H1 (cell line): ENCODE measurements around the gene OR1M1. TPM values are rescaled to one million over a fixed set of nuclear protein-coding genes. Genes with fewer than 3 reads are reported as not detected.

Source experiments
- CTCF ChIA-PET: fragments of 300-600 bp; sonication (Branson Sonifier 250); formaldehyde crosslinking; loops from one replicate; lab custom pipeline; 2021; ENCODE audit not compliant: partially characterized antibody; lab: Charles Lee
- POLR2A ChIA-PET: fragments of 300-600 bp; sonication (Branson Sonifier 250); formaldehyde crosslinking; loops from one replicate; lab custom pipeline; 2021; ENCODE audit warnings: inconsistent platforms; ENCODE audit not compliant: partially characterized antibody; lab: Charles Lee
- DNase-seq, 2 experiments: peaks; one replicate each; pipeline versions ENCODE4 v3.0.0 to v3.0.0-alpha.2; 2010 to 2022; ENCODE audit warnings: low spot score in 2 of 2, low read depth in 1 of 2, mixed read lengths in 1 of 2
- FAIRE-seq: peaks from 2 replicates; lab custom pipeline; 2011; peaks lifted over from hg19 to GRCh38; lab: Jason Lieb, UNC
- H2AFZ ChIP-seq: 2 replicates; pipeline ENCODE4 v1.8.1; 2012; ENCODE audit warnings: low read length, inconsistent platforms
- H2AK5ac ChIP-seq: 2 replicates; pipeline ENCODE4 v1.6.1; 2013; ENCODE audit warnings: low read depth, low read length
- H2BK120ac ChIP-seq: replicated peaks from 2 replicates; pipeline ENCODE3; 2013; ENCODE audit warnings: low read depth, low read length, inconsistent platforms
- H2BK12ac ChIP-seq: 2 replicates; pipeline ENCODE4 v1.6.1; 2013; ENCODE audit warnings: low read depth, low read length
- H2BK15ac ChIP-seq: 2 replicates; pipeline ENCODE4 v1.6.1; 2013; ENCODE audit warnings: low read length
- H2BK20ac ChIP-seq: 2 replicates; pipeline ENCODE4 v1.6.1; 2013; ENCODE audit warnings: low read length
- H2BK5ac ChIP-seq: 2 replicates; pipeline ENCODE4 v1.6.1; 2013; ENCODE audit warnings: low read depth, low read length
- H3K14ac ChIP-seq: 2 replicates; pipeline ENCODE4 v1.6.1; 2013; ENCODE audit warnings: inconsistent platforms; ENCODE audit not compliant: insufficient read length
- H3K18ac ChIP-seq: 2 replicates; pipeline ENCODE4 v1.6.1; 2013; ENCODE audit warnings: low read length; ENCODE audit errors: extremely low read depth
- H3K23ac ChIP-seq: 2 replicates; pipeline ENCODE4 v1.6.1; 2013; ENCODE audit warnings: inconsistent platforms; ENCODE audit not compliant: insufficient read length
- H3K23me2 ChIP-seq: 2 replicates; pipeline ENCODE4 v1.6.1; 2013; ENCODE audit warnings: low read depth, low read length
- H3K27ac ChIP-seq: 2 replicates; pipeline ENCODE4 v1.6.1; 2011; ENCODE audit warnings: low read depth, low read length, inconsistent platforms
- H3K27me3 ChIP-seq, 4 experiments: replicated peaks in 1 of 4; 1 replicate in 1 of 4; 2 replicates in 3 of 4; pipeline versions ENCODE4 v1.6.1 to v1.8.1; 2011 to 2013; ENCODE audit warnings: low read length in 3 of 4, mild to moderate bottlenecking in 3 of 4, inconsistent platforms in 2 of 4, mixed read lengths in 2 of 4, moderate library complexity in 1 of 4; ENCODE audit not compliant: control insufficient read depth in 3 of 4, insufficient read depth in 3 of 4; ENCODE audit errors: extremely low read depth in 1 of 4
- H3K36me3 ChIP-seq, 4 experiments: 2 replicates each; pipeline versions ENCODE4 v1.6.1 to v1.8.1; 2011 to 2013; ENCODE audit warnings: mild to moderate bottlenecking in 4 of 4, low read length in 3 of 4, moderate library complexity in 2 of 4, control low read depth in 1 of 4, inconsistent platforms in 1 of 4; ENCODE audit not compliant: insufficient read depth in 4 of 4, control insufficient read depth in 2 of 4
- H3K4ac ChIP-seq: replicated peaks from 2 replicates; pipeline ENCODE3; 2013; ENCODE audit warnings: low read length, low read depth, mixed read lengths, inconsistent platforms; ENCODE audit not compliant: insufficient read length
- H3K4me1 ChIP-seq, 4 experiments: replicated peaks in 1 of 4; 1 replicate in 1 of 4; 2 replicates in 3 of 4; pipeline versions ENCODE4 v1.6.1 to v1.8.1; 2011 to 2013; ENCODE audit warnings: low read length in 3 of 4, inconsistent platforms in 2 of 4, mixed read lengths in 1 of 4; ENCODE audit not compliant: insufficient read depth in 4 of 4, control insufficient read depth in 3 of 4
- H3K4me2 ChIP-seq, 2 experiments: 2 replicates each; pipeline versions ENCODE4 v1.6.1 to v1.8.1; 2011 to 2013; ENCODE audit warnings: low read depth in 2 of 2, low read length in 2 of 2, control low read depth in 1 of 2, inconsistent platforms in 1 of 2, mild to moderate bottlenecking in 1 of 2; ENCODE audit not compliant: insufficient read depth in 1 of 2
- H3K4me3 ChIP-seq, 4 experiments: fragments of 200-600, 300-600 bp in 1 of 4; sonication (generic), shearing (Covaris generic), sonication (Bioruptor Twin) in 1 of 4; 2 replicates each; pipeline versions ENCODE4 v1.5.1 to v1.8.1; 2011 to 2016; ENCODE audit warnings: low read length in 4 of 4, low read depth in 3 of 4, control low read depth in 2 of 4, inconsistent platforms in 2 of 4, mild to moderate bottlenecking in 2 of 4, mixed read lengths in 1 of 4, moderate library complexity in 1 of 4; ENCODE audit not compliant: insufficient read depth in 2 of 4; ENCODE audit errors: extremely low read depth in 1 of 4
- H3K56ac ChIP-seq: replicated peaks from 2 replicates; pipeline ENCODE3; 2013; ENCODE audit warnings: low read depth, mild to moderate bottlenecking, mixed read lengths, low read length, inconsistent platforms; ENCODE audit not compliant: insufficient read length
- H3K79me1 ChIP-seq: 2 replicates; pipeline ENCODE4 v1.6.1; 2013; ENCODE audit warnings: low read depth, low read length, control low read depth
- H3K79me2 ChIP-seq, 2 experiments: 2 replicates each; pipeline versions ENCODE4 v1.6.1 to v1.8.1; 2012 to 2013; ENCODE audit warnings: low read length in 2 of 2, mild to moderate bottlenecking in 2 of 2, inconsistent platforms in 1 of 2; ENCODE audit not compliant: insufficient read depth in 2 of 2, control insufficient read depth in 1 of 2
- H3K9ac ChIP-seq, 4 experiments: replicated peaks in 1 of 4; 1 replicate in 1 of 4; 2 replicates in 3 of 4; pipeline versions ENCODE4 v1.6.1 to v1.8.1; 2011 to 2013; ENCODE audit warnings: low read depth in 3 of 4, low read length in 3 of 4, control low read depth in 2 of 4, mild to moderate bottlenecking in 2 of 4, moderate library complexity in 2 of 4, inconsistent platforms in 1 of 4; ENCODE audit errors: extremely low read depth in 1 of 4
- H3K9me3 ChIP-seq, 2 experiments: 2 replicates each; pipeline versions ENCODE4 v1.6.1 to v1.8.1; 2012 to 2013; ENCODE audit warnings: mild to moderate bottlenecking in 2 of 2, moderate library complexity in 2 of 2, control low read depth in 1 of 2, inconsistent platforms in 1 of 2, low read depth in 1 of 2, low read length in 1 of 2, mixed read lengths in 1 of 2; ENCODE audit not compliant: insufficient read depth in 2 of 2
- H4K20me1 ChIP-seq, 2 experiments: replicated peaks in 1 of 2; 2 replicates each; pipeline versions ENCODE3 to v1.8.1; 2011 to 2013; ENCODE audit warnings: inconsistent platforms in 2 of 2, low read length in 2 of 2, mild to moderate bottlenecking in 1 of 2; ENCODE audit not compliant: insufficient read depth in 2 of 2, control insufficient read depth in 1 of 2
- H4K5ac ChIP-seq: 2 replicates; pipeline ENCODE4 v1.6.1; 2013; ENCODE audit warnings: low read length, low read depth, mixed read lengths, inconsistent platforms; ENCODE audit not compliant: insufficient read length
- H4K8ac ChIP-seq: 2 replicates; pipeline ENCODE4 v1.8.0; 2013; ENCODE audit warnings: mild to moderate bottlenecking, moderate library complexity, low read length, inconsistent platforms; ENCODE audit not compliant: insufficient read depth; ENCODE audit errors: extremely low read depth
- H4K91ac ChIP-seq: replicated peaks from 2 replicates; pipeline ENCODE3; 2013; ENCODE audit warnings: low read length, mixed read lengths, inconsistent platforms; ENCODE audit not compliant: insufficient read length
- BACH1 ChIP-seq: IDR thresholded peaks from 2 replicates; pipeline ENCODE4 v1.6.1; 2012; ENCODE audit warnings: low read length, improper control_type of control experiment
- CBX8 ChIP-seq: fragments of 300-800, 300-1000 bp; sonication (generic); IDR thresholded peaks from 2 replicates; pipeline ENCODE4 v1.7.1; 2016; ENCODE audit warnings: low read depth, low read length, borderline replicate concordance
- CHD1 ChIP-seq: IDR thresholded peaks from 2 replicates; pipeline ENCODE4 v1.6.1; 2012; ENCODE audit warnings: low read depth, low read length, improper control_type of control experiment
- CREB1 ChIP-seq: IDR thresholded peaks from 2 replicates; pipeline ENCODE4 v1.6.1; 2012; ENCODE audit warnings: inconsistent platforms
- HDAC2 ChIP-seq, 2 experiments: fragments of 300-600 bp in 1 of 2; sonication (generic) in 1 of 2; IDR thresholded peaks; 2 replicates each; pipeline ENCODE4 v1.6.1; 2011 to 2012; ENCODE audit warnings: low read depth in 2 of 2, low read length in 2 of 2, mild to moderate bottlenecking in 2 of 2, moderate library complexity in 2 of 2, borderline replicate concordance in 1 of 2, inconsistent platforms in 1 of 2
- JUN ChIP-seq: IDR thresholded peaks from 2 replicates; pipeline ENCODE4 v1.6.1; 2011; ENCODE audit warnings: low read depth, mild to moderate bottlenecking, improper control_type of control experiment, low read length
- KDM1A ChIP-seq: fragments of 200-600, 300-600 bp; sonication (generic); IDR thresholded peaks from 2 replicates; pipeline ENCODE4 v1.7.1; 2016; ENCODE audit warnings: mild to moderate bottlenecking, low read length, borderline replicate concordance
- KDM5A ChIP-seq: fragments of 200-600 bp; IDR thresholded peaks from 2 replicates; pipeline ENCODE4 v1.7.1; 2012; ENCODE audit warnings: mild to moderate bottlenecking, low read length, inconsistent platforms, mixed read lengths
- NANOG ChIP-seq: IDR thresholded peaks from 2 replicates; pipeline ENCODE4 v1.6.1; 2011; ENCODE audit warnings: low read length, low read depth, mild to moderate bottlenecking, inconsistent platforms; ENCODE audit not compliant: insufficient read depth, poor library complexity, severe bottlenecking
- PHF8 ChIP-seq: fragments of 200-600 bp; sonication (generic); conservative IDR thresholded peaks from 2 replicates; pipeline ENCODE4 v1.7.1; 2012; ENCODE audit warnings: low read depth, mild to moderate bottlenecking, inconsistent platforms, low read length, moderate library complexity
- RXRA ChIP-seq: IDR thresholded peaks from 2 replicates; pipeline ENCODE4 v1.6.1; 2011; ENCODE audit warnings: low read depth, mild to moderate bottlenecking, low read length, moderate library complexity; ENCODE audit not compliant: insufficient read depth
- SUZ12 ChIP-seq: fragments of 200-600 bp; sonication (generic); IDR thresholded peaks from 2 replicates; pipeline ENCODE4 v1.6.1; 2012; ENCODE audit warnings: mild to moderate bottlenecking, inconsistent platforms, low read length, moderate library complexity, mixed read lengths
- ZNF274 ChIP-seq: IDR thresholded peaks from 2 replicates; pipeline ENCODE4 v1.7.0; 2012; ENCODE audit warnings: low read length, borderline replicate concordance; ENCODE audit errors: extremely low read depth
- WGBS, 2 experiments: shearing (Covaris generic) in 1 of 2; methylation state at CpG; one replicate each; pipeline versions ENCODE4 v1.1.6 to v1.1.7; 2013 to 2015; ENCODE audit warnings: low lambda C conversion rate in 2 of 2, mixed read lengths in 2 of 2, inconsistent platforms in 1 of 2, low coverage in 1 of 2, missing lambda C conversion rate in 1 of 2; ENCODE audit not compliant: insufficient replicate concordance in 2 of 2, insufficient coverage in 1 of 2, insufficient read length in 1 of 2; ENCODE audit errors: extremely low coverage in 1 of 2, missing lambda C conversion rate in 1 of 2; 5-methylcytosine and 5-hydroxymethylcytosine counted together
- polyA plus RNA-seq, 7 experiments: library from polyadenylated mRNA; depleted of rRNA in 3 of 7; stranded (reverse) in 5 of 7; unstranded in 2 of 7; fragments of >200 nt in 5 of 7; fragments of 200-250 nt in 2 of 7; gene quantifications; 1 replicate in 5 of 7; 2 replicates in 1 of 7; 4 replicates in 1 of 7; pipeline versions ENCODE4 v1.2.1 to v1.2.3, GENCODE V29; 2011 to 2013; ENCODE audit warnings: missing spikeins in 2 of 7, mixed read lengths in 2 of 7
- total RNA-seq: library from RNA; stranded (reverse); fragmentation: NEBNext Ultra II Directional; extraction: Animal tissue kit (Norgen Biotek cat#: 25700); gene quantifications from 2 replicates; pipeline ENCODE4 v1.2.1, GENCODE V29; 2021

OR1M1 gene
- total and polyA plus RNA-seq, 2 of the 8 experiments (the other 6 are each of a cell fraction or from before 2014, with no cell fraction given) = 0.12 TPM; not detected in 1

DNA sequence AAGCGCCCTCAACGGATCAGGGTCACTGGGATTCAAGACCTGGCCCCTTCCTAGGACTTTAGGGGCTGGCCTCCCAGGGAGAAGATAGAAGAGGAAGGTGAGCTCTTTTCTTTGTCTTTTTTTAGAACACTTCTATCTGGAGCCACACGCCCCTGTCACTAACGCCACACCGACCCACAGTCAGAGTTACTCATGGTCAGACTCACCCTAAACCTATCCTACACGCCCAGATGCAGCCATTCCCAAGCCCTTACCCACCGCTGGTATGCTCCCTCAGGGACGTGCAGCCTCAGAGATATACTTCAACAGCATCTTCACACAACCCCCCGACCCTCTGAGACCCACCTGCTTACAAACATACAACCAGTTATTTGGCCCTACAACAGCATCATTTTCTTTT lies 46.7 kb upstream of the OR1M1 start:
- H3K4me3 ChIP-seq = no peak overlapping the region
- no peak overlapping the region for H3K4me2 ChIP-seq
- no peak overlapping the region for H4K8ac ChIP-seq
- H2AK5ac ChIP-seq = peak overlapping the region; percentile 65; the same call in 1 of the 2 replicates
- H2AFZ ChIP-seq = peak overlapping the region; percentile 65; the same call in 1 of the 2 replicates
- H2BK120ac ChIP-seq = peak overlapping the region; percentile 43
- no peaks in the 10 kb centered on the region for H3K79me2 ChIP-seq
- peak overlapping the region; percentile 75; the same call in 1 of the 2 replicates for H2BK12ac ChIP-seq
- H3K56ac ChIP-seq = no peak overlapping the region
- H3K79me1 ChIP-seq = no peaks in the 10 kb centered on the region
- H2BK20ac ChIP-seq = 0 out of 2 replicates have a peak overlapping the region, but pooled peaks have one; percentile 56
- H4K5ac ChIP-seq = no peak overlapping the region
- DNase-seq (no peak), FAIRE-seq (no peak)
- POLR2A ChIA-PET = interaction anchor here (1.8 kb wide), 1 partner anchor 14 kb away, joined by 5 read pairs; no protein-coding TSS in a partner anchor
- peaks cover 4% of the 10 kb centered on the region; the same call in 1 of the 2 replicates for H3K23me2 ChIP-seq
- no peak overlapping the region for H3K23ac ChIP-seq
- CTCF ChIA-PET = interaction anchor here (0.6 to 1.2 kb wide), 4 partner anchors 11 to 376 kb away, joined by 3 to 4 read pairs (median 3); no protein-coding TSS in a partner anchor
- H3K4ac ChIP-seq = no peak overlapping the region
- no peak overlapping the region for H3K9ac ChIP-seq
- no peaks in the 10 kb centered on the region; a peak in 1 of 8 replicates for H3K36me3 ChIP-seq
- peak overlapping the region; percentile 11 for H4K91ac ChIP-seq
- peak overlapping the region; percentile 73; the same call in 1 of the 2 replicates for H2BK5ac ChIP-seq
- no peak overlapping the region for H3K18ac ChIP-seq
- no peak overlapping the region for H3K14ac ChIP-seq
- no peak overlapping the region for H2BK15ac ChIP-seq
- no peaks in the 10 kb centered on the region for H3K27me3 ChIP-seq
- H3K4me1 ChIP-seq = no peaks in the 10 kb centered on the region
- no peaks in the 10 kb centered on the region for H3K9me3 ChIP-seq
- 88% methylated on average over 9 of the region's 9 CpGs; no CpG with 5 or more reads in 1 of the 2 experiments for WGBS, 2 experiments
- TF ChIP-seq KDM1A = no peak
- no peak for TF ChIP-seq CBX8
- no peak for TF ChIP-seq NANOG
- no peak for TF ChIP-seq ZNF274
- TF ChIP-seq BACH1 = no peak
- no peak for TF ChIP-seq CHD1
- no peak for TF ChIP-seq KDM5A
- TF ChIP-seq HDAC2 (IDR thresholded peaks at IDR 0.05; ENCODE audit: borderline replicate concordance in 1 of 2, low read depth in 2 of 2, low read length in 2 of 2) = no peak
- TF ChIP-seq SUZ12 = no peak
- no peak for TF ChIP-seq CREB1
- no peak for TF ChIP-seq JUN
- TF ChIP-seq RXRA = no peak
- TF ChIP-seq PHF8 = no peak
- H4K20me1 ChIP-seq = no peaks in the 10 kb centered on the region
- H3K27ac ChIP-seq = no peak overlapping the region; the same call in 1 of the 2 replicates
